HepG2 (cell line): ENCODE results near the gene SELPLG. TPM values are rescaled to one million over a fixed set of nuclear protein-coding genes. Genes with fewer than 3 reads are reported as not detected.
A peak's percentile ranks its signal among the peaks of the same experiment; 100 is the strongest.

Source experiments
- BCL6 ChIP-seq: IDR thresholded peaks from 2 replicates; pipeline ENCODE4 v1.6.1; 2016; ENCODE audit warnings: missing genetic modification reagents, missing compliant biosample characterization
- BRD4 ChIP-seq: sonication (generic); formaldehyde crosslinking; IDR thresholded peaks from 2 replicates; pipeline ENCODE4 v1.4.0; 2020; ENCODE audit warnings: missing genetic modification reagents
- GATA4 ChIP-seq: sonication (generic); IDR thresholded peaks from 2 replicates; pipeline ENCODE4 v1.6.1; 2016; ENCODE audit warnings: antibody characterized with exemption, low read depth, borderline replicate concordance
- LCORL ChIP-seq, 2 experiments: fragments of 450-650 bp in 1 of 2; sonication (generic) in 1 of 2; formaldehyde crosslinking in 1 of 2; IDR thresholded peaks; 2 replicates each; pipeline versions ENCODE4 v1.5.0 to v1.6.1; 2017 to 2020; ENCODE audit warnings: antibody characterized with exemption in 1 of 2, missing genetic modification reagents in 1 of 2
- NCOA2 ChIP-seq: sonication (generic); formaldehyde crosslinking; IDR thresholded peaks from 2 replicates; pipeline ENCODE4 v1.8.0; 2022; ENCODE audit warnings: inconsistent platforms
- NFYB ChIP-seq: sonication (generic); formaldehyde crosslinking; IDR thresholded peaks from 2 replicates; pipeline ENCODE4 v1.4.0; 2020; ENCODE audit warnings: missing genetic modification reagents
- NPAS2 ChIP-seq: sonication (generic); formaldehyde crosslinking; IDR thresholded peaks from 2 replicates; pipeline ENCODE4 v1.8.0; 2022; ENCODE audit warnings: mild to moderate bottlenecking, missing genetic modification reagents, borderline replicate concordance
- RELA ChIP-seq: sonication (generic); formaldehyde crosslinking; IDR thresholded peaks from 2 replicates; pipeline ENCODE4 v1.4.0; 2020; ENCODE audit warnings: missing genetic modification reagents
- RNF2 ChIP-seq: fragments of 450-650 bp; conservative IDR thresholded peaks from 2 replicates; pipeline ENCODE4 v1.6.1; 2016; ENCODE audit warnings: low read depth
- SIN3B ChIP-seq: fragments of 150-350 bp; IDR thresholded peaks from 2 replicates; pipeline ENCODE4 v1.6.1; 2014; ENCODE audit warnings: low read length
- SNRNP70 ChIP-seq: fragments of 200-400 bp; formaldehyde crosslinking; IDR thresholded peaks from 2 replicates; pipeline ENCODE4 v1.6.1; 2017; ENCODE audit warnings: mild to moderate bottlenecking, low read depth, low read length, moderate library complexity
- SP1 ChIP-seq, 2 experiments: fragments of 450-650 bp in 1 of 2; sonication (generic) in 1 of 2; formaldehyde crosslinking in 1 of 2; IDR thresholded peaks; 2 replicates each; pipeline versions ENCODE4 v1.4.0 to v1.6.1; 2016 to 2020; ENCODE audit warnings: missing genetic modification reagents in 1 of 2
- WIZ ChIP-seq: sonication (generic); formaldehyde crosslinking; IDR thresholded peaks from 2 replicates; pipeline ENCODE4 v1.5.1; 2020; ENCODE audit warnings: mild to moderate bottlenecking, missing genetic modification reagents
- ZNF329 ChIP-seq: sonication (generic); formaldehyde crosslinking; IDR thresholded peaks from 2 replicates; pipeline ENCODE4 v1.9.0; 2021; ENCODE audit warnings: low read depth, mild to moderate bottlenecking, missing genetic modification reagents
- ZNF460 ChIP-seq: sonication (generic); formaldehyde crosslinking; IDR thresholded peaks from 2 replicates; pipeline ENCODE4 v1.5.1; 2020; ENCODE audit warnings: missing genetic modification reagents, mild to moderate bottlenecking, borderline replicate concordance
- ZNF547 ChIP-seq: sonication (generic); formaldehyde crosslinking; IDR thresholded peaks from 2 replicates; pipeline ENCODE4 v1.5.1; 2020; ENCODE audit warnings: mild to moderate bottlenecking, missing genetic modification reagents
- ZNF879 ChIP-seq: sonication (generic); formaldehyde crosslinking; IDR thresholded peaks from 2 replicates; pipeline ENCODE4 v1.8.1; 2023; ENCODE audit warnings: missing genetic modification reagents
- ZSCAN12 ChIP-seq: sonication (generic); formaldehyde crosslinking; IDR thresholded peaks from 2 replicates; pipeline ENCODE4 v1.9.0; 2021; ENCODE audit warnings: mild to moderate bottlenecking, missing genetic modification reagents
- polyA plus RNA-seq, 8 experiments: library from polyadenylated mRNA; depleted of rRNA in 3 of 8; stranded (reverse) in 7 of 8; unstranded in 1 of 8; fragments of >200 nt; fragmentation: Illumina TruSeq in 4 of 8; extraction: Trizol in 4 of 8; gene quantifications; 2 replicates each; pipeline versions ENCODE4 v1.2.1 to v1.2.3, GENCODE V29; 2011 to 2016; ENCODE audit warnings: low read depth in 4 of 8, missing spikeins in 1 of 8, mixed read lengths in 1 of 8; ENCODE audit not compliant: insufficient read depth in 1 of 8
- total RNA-seq, 5 experiments: library from RNA; depleted of rRNA; stranded (reverse); fragments of >200 nt; fragmentation: Illumina TruSeq; extraction: Trizol; gene quantifications; 2 replicates each; pipeline ENCODE4 v1.2.3, GENCODE V29; 2016; ENCODE audit warnings: low read depth in 1 of 5
- TF ChIP-seq, protein P1 (sequence below): sonication (generic); formaldehyde crosslinking; IDR thresholded peaks from 2 replicates; pipeline ENCODE4 v1.4.0; 2020; ENCODE audit warnings: missing genetic modification reagents
- TF ChIP-seq, protein P2 (sequence below): sonication (generic); formaldehyde crosslinking; IDR thresholded peaks from 2 replicates; pipeline ENCODE4 v1.4.0; 2020; ENCODE audit warnings: mild to moderate bottlenecking, missing genetic modification reagents
- TF ChIP-seq, protein P3 (sequence below): IDR thresholded peaks from 2 replicates; pipeline ENCODE4 v1.6.1; 2012; ENCODE audit warnings: inconsistent platforms
- TF ChIP-seq, protein P4 (sequence below): sonication (generic); formaldehyde crosslinking; conservative IDR thresholded peaks from 2 replicates; pipeline ENCODE4 v1.8.1; 2023; ENCODE audit warnings: missing genetic modification reagents

Gene SELPLG
- total and polyA plus RNA-seq, 2 of the 13 experiments (the other 11 are each of a cell fraction or from before 2014, with no cell fraction given): 0.12 TPM; not detected in 1

DNA sequence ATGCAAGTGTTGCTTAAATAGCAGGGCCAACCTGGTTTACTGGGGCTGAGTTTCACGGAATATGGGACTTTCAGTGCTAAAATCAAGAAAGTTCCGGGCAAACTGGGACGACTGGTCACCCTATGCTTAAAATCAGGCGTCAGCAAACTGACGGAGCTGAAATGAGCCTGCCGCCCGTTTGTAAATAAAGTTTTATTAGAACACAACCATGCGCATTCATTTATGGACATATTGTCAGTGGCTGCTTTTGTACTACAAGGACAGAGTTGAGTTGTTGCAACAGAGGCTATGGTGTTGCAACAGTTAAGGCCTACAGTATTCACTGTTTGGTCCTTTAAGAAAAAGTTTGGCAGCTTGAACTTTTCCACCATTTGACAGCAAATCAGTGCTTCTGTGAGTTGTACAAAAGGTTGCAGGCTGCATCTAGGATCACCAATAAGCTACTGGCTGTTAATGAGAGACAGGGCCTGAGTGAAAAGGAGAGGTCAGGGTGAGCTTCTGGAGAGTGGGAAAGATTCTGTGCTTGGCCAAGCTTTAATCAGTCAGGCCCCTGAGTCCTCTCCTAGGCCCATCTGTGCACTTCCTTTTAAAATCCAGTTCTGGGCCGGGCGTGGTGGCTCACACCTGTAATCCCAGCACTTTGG, 13.3 kb downstream of the SELPLG start (continued):
- TF ChIP-seq, protein P1, sequence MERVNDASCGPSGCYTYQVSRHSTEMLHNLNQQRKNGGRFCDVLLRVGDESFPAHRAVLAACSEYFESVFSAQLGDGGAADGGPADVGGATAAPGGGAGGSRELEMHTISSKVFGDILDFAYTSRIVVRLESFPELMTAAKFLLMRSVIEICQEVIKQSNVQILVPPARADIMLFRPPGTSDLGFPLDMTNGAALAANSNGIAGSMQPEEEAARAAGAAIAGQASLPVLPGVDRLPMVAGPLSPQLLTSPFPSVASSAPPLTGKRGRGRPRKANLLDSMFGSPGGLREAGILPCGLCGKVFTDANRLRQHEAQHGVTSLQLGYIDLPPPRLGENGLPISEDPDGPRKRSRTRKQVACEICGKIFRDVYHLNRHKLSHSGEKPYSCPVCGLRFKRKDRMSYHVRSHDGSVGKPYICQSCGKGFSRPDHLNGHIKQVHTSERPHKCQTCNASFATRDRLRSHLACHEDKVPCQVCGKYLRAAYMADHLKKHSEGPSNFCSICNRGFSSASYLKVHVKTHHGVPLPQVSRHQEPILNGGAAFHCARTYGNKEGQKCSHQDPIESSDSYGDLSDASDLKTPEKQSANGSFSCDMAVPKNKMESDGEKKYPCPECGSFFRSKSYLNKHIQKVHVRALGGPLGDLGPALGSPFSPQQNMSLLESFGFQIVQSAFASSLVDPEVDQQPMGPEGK (CRISPR knock-in tag): peak; percentile 20; the same call in 1 of the 2 replicates
- TF ChIP-seq SNRNP70 (no peak), NFYB (CRISPR knock-in tag) (no peak), BCL6 (CRISPR knock-in tag) (peak; percentile 40; the same call in 1 of the 2 replicates), ZSCAN12 (CRISPR knock-in tag) (no peak), ZNF329 (CRISPR knock-in tag) (no peak), RELA (CRISPR knock-in tag) (no peak), ZNF879 (CRISPR knock-in tag) (no peak), NCOA2 (CRISPR knock-in tag) (peak; percentile 18; the same call in 1 of the 2 replicates), RNF2 (no peak), WIZ (CRISPR knock-in tag) (no peak), ZNF547 (CRISPR knock-in tag) (no peak), LCORL (IDR thresholded peaks at IDR 0.05) (no peak), LCORL (CRISPR knock-in tag; IDR thresholded peaks at IDR 0.05) (0 out of 2 replicates have a peak, but pooled peaks have one; percentile 25), SP1 (IDR thresholded peaks at IDR 0.05) (no peak), SP1 (CRISPR knock-in tag; IDR thresholded peaks at IDR 0.05) (0 out of 2 replicates have a peak, but pooled peaks have one; percentile 16), GATA4 (no peak), ZNF460 (CRISPR knock-in tag) (no peak), BRD4 (CRISPR knock-in tag) (no peak), SIN3B (no peak), NPAS2 (CRISPR knock-in tag) (no peak)
- TF ChIP-seq, protein P2, sequence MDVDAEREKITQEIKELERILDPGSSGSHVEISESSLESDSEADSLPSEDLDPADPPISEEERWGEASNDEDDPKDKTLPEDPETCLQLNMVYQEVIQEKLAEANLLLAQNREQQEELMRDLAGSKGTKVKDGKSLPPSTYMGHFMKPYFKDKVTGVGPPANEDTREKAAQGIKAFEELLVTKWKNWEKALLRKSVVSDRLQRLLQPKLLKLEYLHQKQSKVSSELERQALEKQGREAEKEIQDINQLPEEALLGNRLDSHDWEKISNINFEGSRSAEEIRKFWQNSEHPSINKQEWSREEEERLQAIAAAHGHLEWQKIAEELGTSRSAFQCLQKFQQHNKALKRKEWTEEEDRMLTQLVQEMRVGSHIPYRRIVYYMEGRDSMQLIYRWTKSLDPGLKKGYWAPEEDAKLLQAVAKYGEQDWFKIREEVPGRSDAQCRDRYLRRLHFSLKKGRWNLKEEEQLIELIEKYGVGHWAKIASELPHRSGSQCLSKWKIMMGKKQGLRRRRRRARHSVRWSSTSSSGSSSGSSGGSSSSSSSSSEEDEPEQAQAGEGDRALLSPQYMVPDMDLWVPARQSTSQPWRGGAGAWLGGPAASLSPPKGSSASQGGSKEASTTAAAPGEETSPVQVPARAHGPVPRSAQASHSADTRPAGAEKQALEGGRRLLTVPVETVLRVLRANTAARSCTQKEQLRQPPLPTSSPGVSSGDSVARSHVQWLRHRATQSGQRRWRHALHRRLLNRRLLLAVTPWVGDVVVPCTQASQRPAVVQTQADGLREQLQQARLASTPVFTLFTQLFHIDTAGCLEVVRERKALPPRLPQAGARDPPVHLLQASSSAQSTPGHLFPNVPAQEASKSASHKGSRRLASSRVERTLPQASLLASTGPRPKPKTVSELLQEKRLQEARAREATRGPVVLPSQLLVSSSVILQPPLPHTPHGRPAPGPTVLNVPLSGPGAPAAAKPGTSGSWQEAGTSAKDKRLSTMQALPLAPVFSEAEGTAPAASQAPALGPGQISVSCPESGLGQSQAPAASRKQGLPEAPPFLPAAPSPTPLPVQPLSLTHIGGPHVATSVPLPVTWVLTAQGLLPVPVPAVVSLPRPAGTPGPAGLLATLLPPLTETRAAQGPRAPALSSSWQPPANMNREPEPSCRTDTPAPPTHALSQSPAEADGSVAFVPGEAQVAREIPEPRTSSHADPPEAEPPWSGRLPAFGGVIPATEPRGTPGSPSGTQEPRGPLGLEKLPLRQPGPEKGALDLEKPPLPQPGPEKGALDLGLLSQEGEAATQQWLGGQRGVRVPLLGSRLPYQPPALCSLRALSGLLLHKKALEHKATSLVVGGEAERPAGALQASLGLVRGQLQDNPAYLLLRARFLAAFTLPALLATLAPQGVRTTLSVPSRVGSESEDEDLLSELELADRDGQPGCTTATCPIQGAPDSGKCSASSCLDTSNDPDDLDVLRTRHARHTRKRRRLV: peak; percentile 67; the same call in 1 of the 2 replicates
- TF ChIP-seq, protein P3, sequence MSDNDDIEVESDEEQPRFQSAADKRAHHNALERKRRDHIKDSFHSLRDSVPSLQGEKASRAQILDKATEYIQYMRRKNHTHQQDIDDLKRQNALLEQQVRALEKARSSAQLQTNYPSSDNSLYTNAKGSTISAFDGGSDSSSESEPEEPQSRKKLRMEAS: no peak; the same call in 1 of the 2 replicates
- TF ChIP-seq, protein P4, sequence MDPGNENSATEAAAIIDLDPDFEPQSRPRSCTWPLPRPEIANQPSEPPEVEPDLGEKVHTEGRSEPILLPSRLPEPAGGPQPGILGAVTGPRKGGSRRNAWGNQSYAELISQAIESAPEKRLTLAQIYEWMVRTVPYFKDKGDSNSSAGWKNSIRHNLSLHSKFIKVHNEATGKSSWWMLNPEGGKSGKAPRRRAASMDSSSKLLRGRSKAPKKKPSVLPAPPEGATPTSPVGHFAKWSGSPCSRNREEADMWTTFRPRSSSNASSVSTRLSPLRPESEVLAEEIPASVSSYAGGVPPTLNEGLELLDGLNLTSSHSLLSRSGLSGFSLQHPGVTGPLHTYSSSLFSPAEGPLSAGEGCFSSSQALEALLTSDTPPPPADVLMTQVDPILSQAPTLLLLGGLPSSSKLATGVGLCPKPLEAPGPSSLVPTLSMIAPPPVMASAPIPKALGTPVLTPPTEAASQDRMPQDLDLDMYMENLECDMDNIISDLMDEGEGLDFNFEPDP (CRISPR knock-in tag): no peak
